WTC11 (cell line): ENCODE data around the gene FANCE. TPM values are rescaled to one million over a fixed set of nuclear protein-coding genes. Genes with fewer than 3 reads are reported as not detected.

Experiments
- ATAC-seq: fragments of 200-7000 bp; cut with Tn5 transposase; 2 replicates; pipeline ENCODE4 v1.10.0; 2021; ENCODE audit warnings: mild to moderate bottlenecking, moderate library complexity
- CTCF ChIA-PET: fragments of 300-600 bp; sonication (Branson Sonifier 250); formaldehyde crosslinking; loops from one replicate; lab custom pipeline; 2021; ENCODE audit warnings: antibody characterized with exemption; lab: Charles Lee
- POLR2A ChIA-PET: fragments of 350-600 bp; sonication (Branson Sonifier 250); formaldehyde crosslinking; loops from one replicate; lab custom pipeline; 2021; ENCODE audit warnings: antibody characterized with exemption; lab: Charles Lee
- DNase-seq: peaks from one replicate; pipeline ENCODE4 v3.0.0; 2021; ENCODE audit warnings: low spot score
- H3K27ac Mint-ChIP-seq: 2 replicates; pipeline ENCODE4 v1.8.0; 2021; ENCODE audit warnings: mixed read lengths
- H3K27me3 Mint-ChIP-seq: 2 replicates; pipeline ENCODE4 v1.8.0; 2021; ENCODE audit warnings: low read depth, mild to moderate bottlenecking, moderate library complexity, mixed read lengths
- H3K36me3 Mint-ChIP-seq: 2 replicates; pipeline ENCODE4 v1.8.0; 2021; ENCODE audit warnings: mixed read lengths
- H3K4me1 Mint-ChIP-seq: 2 replicates; pipeline ENCODE4 v1.8.0; 2022; ENCODE audit warnings: mixed read lengths
- H3K4me3 Mint-ChIP-seq: 2 replicates; pipeline ENCODE4 v1.8.0; 2021; ENCODE audit warnings: mild to moderate bottlenecking, moderate library complexity, mixed read lengths
- H3K9me3 Mint-ChIP-seq: 2 replicates; pipeline ENCODE4 v1.8.0; 2021; ENCODE audit warnings: mixed read lengths
- EMX1 ChIP-seq: fragments of 250-450 bp; sonication (Bioruptor Pico); IDR thresholded peaks from 2 replicates; pipeline ENCODE4 v1.8.0; 2021; ENCODE audit warnings: mild to moderate bottlenecking
- ESRRA ChIP-seq: sonication (generic); formaldehyde crosslinking; IDR thresholded peaks from 2 replicates; pipeline ENCODE4 v1.8.1; 2022; ENCODE audit warnings: mild to moderate bottlenecking, missing genetic modification reagents, borderline replicate concordance
- FOXJ3 ChIP-seq: sonication (generic); formaldehyde crosslinking; IDR thresholded peaks from 2 replicates; pipeline ENCODE4 v1.9.0; 2021; ENCODE audit warnings: missing genetic modification reagents, mild to moderate bottlenecking, borderline replicate concordance
- IRF2 ChIP-seq: sonication (generic); formaldehyde crosslinking; IDR thresholded peaks from 2 replicates; pipeline ENCODE4 v1.8.0; 2022; ENCODE audit warnings: low read depth, missing genetic modification reagents, borderline replicate concordance
- MXD4 ChIP-seq: fragments of 250-450 bp; sonication (Bioruptor Pico); IDR thresholded peaks from 2 replicates; pipeline ENCODE4 v1.8.0; 2021; ENCODE audit warnings: mild to moderate bottlenecking, moderate library complexity, borderline replicate concordance
- PRRX2 ChIP-seq: fragments of 250-450 bp; sonication (Bioruptor Pico); IDR thresholded peaks from 2 replicates; pipeline ENCODE4 v1.8.0; 2021; ENCODE audit warnings: mild to moderate bottlenecking
- SMAD4 ChIP-seq: sonication (generic); formaldehyde crosslinking; IDR thresholded peaks from 2 replicates; pipeline ENCODE4 v1.8.0; 2022; ENCODE audit warnings: mild to moderate bottlenecking, missing genetic modification reagents
- SP1 ChIP-seq: sonication (generic); formaldehyde crosslinking; conservative IDR thresholded peaks from 2 replicates; pipeline ENCODE4 v1.8.1; 2022; ENCODE audit warnings: missing genetic modification reagents
- ZNF138 ChIP-seq: sonication (generic); formaldehyde crosslinking; conservative IDR thresholded peaks from 2 replicates; pipeline ENCODE4 v1.8.1; 2022; ENCODE audit warnings: mild to moderate bottlenecking, moderate library complexity, missing genetic modification reagents
- total RNA-seq: library from RNA; stranded (reverse); gene quantifications from 3 replicates; pipeline ENCODE4 v1.2.3, GENCODE V29; 2021
- TF ChIP-seq, protein P1 (sequence below): sonication (generic); formaldehyde crosslinking; IDR thresholded peaks from 2 replicates; pipeline ENCODE4 v1.8.1; 2023; ENCODE audit warnings: mild to moderate bottlenecking, missing genetic modification reagents
- TF ChIP-seq, protein P2 (sequence below): sonication (generic); formaldehyde crosslinking; IDR thresholded peaks from 2 replicates; pipeline ENCODE4 v1.8.0; 2022; ENCODE audit warnings: mild to moderate bottlenecking, missing genetic modification reagents
- TF ChIP-seq, protein P3 (sequence below): sonication (generic); formaldehyde crosslinking; IDR thresholded peaks from 2 replicates; pipeline ENCODE4 v1.8.1; 2022; ENCODE audit warnings: low read depth, mild to moderate bottlenecking, moderate library complexity, missing genetic modification reagents, borderline replicate concordance
- TF ChIP-seq, protein P4 (sequence below): sonication (generic); formaldehyde crosslinking; IDR thresholded peaks from 2 replicates; pipeline ENCODE4 v1.8.1; 2023; ENCODE audit warnings: mild to moderate bottlenecking, missing genetic modification reagents, borderline replicate concordance
- TF ChIP-seq, protein P5 (sequence below): sonication (generic); formaldehyde crosslinking; IDR thresholded peaks from 2 replicates; pipeline ENCODE4 v1.8.1; 2023; ENCODE audit warnings: mild to moderate bottlenecking, missing genetic modification reagents
- TF ChIP-seq, protein P6 (sequence below): sonication (generic); formaldehyde crosslinking; IDR thresholded peaks from 2 replicates; pipeline ENCODE4 v1.8.0; 2022; ENCODE audit warnings: missing genetic modification reagents

Gene FANCE
- total RNA-seq, 1 experiment from 2014 or later, result 22.3 TPM

DNA sequence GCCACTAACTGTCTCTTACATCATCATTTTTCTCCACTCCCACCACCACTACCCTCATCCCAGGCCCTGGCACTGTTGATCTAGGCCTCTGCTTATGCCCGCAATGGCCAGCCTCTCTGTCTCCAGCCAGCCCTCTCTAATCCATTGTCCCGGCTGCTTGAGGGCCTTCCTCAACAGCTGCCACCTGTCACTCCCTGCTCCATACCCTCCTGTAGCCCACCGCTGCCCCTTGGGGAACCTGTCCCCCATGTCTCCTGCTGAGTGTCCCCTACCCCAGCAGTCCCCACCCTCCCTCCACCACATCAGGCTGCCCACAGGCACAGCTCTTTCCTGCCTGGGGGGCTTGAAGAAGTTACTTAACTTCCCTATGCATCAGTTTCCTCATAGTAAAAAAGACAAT, 31.4 kb downstream of the FANCE start:
- Mint-ChIP-seq H3K9me3 (no peaks in the 10 kb centered on the region), H3K4me1 (peaks cover 33% of the 10 kb centered on the region), H3K27me3 (no peaks in the 10 kb centered on the region), H3K4me3 (no peak overlapping the region), H3K27ac (peak overlapping the region; percentile 63; the same call in 1 of the 2 replicates), H3K36me3 (peaks cover 9% of the 10 kb centered on the region)
- CTCF ChIA-PET, result interaction anchor here (0.5 to 1.5 kb wide), 2 partner anchors 33 to 39 kb away, joined by 3 read pairs; no protein-coding TSS in a partner anchor
- TF ChIP-seq, protein P1, sequence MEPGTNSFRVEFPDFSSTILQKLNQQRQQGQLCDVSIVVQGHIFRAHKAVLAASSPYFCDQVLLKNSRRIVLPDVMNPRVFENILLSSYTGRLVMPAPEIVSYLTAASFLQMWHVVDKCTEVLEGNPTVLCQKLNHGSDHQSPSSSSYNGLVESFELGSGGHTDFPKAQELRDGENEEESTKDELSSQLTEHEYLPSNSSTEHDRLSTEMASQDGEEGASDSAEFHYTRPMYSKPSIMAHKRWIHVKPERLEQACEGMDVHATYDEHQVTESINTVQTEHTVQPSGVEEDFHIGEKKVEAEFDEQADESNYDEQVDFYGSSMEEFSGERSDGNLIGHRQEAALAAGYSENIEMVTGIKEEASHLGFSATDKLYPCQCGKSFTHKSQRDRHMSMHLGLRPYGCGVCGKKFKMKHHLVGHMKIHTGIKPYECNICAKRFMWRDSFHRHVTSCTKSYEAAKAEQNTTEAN (CRISPR knock-in tag), result no peak
- TF ChIP-seq MXD4 (CRISPR knock-in tag) (no peak), ZNF138 (CRISPR knock-in tag) (no peak), IRF2 (CRISPR knock-in tag) (no peak), ESRRA (CRISPR knock-in tag) (no peak), PRRX2 (CRISPR knock-in tag) (no peak), EMX1 (CRISPR knock-in tag) (no peak), FOXJ3 (no peak), SP1 (no peak), SMAD4 (CRISPR knock-in tag) (no peak)
- TF ChIP-seq, protein P2, sequence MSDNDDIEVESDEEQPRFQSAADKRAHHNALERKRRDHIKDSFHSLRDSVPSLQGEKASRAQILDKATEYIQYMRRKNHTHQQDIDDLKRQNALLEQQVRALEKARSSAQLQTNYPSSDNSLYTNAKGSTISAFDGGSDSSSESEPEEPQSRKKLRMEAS (CRISPR knock-in tag), result no peak
- TF ChIP-seq, protein P3, sequence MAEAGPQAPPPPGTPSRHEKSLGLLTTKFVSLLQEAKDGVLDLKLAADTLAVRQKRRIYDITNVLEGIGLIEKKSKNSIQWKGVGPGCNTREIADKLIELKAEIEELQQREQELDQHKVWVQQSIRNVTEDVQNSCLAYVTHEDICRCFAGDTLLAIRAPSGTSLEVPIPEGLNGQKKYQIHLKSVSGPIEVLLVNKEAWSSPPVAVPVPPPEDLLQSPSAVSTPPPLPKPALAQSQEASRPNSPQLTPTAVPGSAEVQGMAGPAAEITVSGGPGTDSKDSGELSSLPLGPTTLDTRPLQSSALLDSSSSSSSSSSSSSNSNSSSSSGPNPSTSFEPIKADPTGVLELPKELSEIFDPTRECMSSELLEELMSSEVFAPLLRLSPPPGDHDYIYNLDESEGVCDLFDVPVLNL (CRISPR knock-in tag), result no peak
- TF ChIP-seq, protein P4, sequence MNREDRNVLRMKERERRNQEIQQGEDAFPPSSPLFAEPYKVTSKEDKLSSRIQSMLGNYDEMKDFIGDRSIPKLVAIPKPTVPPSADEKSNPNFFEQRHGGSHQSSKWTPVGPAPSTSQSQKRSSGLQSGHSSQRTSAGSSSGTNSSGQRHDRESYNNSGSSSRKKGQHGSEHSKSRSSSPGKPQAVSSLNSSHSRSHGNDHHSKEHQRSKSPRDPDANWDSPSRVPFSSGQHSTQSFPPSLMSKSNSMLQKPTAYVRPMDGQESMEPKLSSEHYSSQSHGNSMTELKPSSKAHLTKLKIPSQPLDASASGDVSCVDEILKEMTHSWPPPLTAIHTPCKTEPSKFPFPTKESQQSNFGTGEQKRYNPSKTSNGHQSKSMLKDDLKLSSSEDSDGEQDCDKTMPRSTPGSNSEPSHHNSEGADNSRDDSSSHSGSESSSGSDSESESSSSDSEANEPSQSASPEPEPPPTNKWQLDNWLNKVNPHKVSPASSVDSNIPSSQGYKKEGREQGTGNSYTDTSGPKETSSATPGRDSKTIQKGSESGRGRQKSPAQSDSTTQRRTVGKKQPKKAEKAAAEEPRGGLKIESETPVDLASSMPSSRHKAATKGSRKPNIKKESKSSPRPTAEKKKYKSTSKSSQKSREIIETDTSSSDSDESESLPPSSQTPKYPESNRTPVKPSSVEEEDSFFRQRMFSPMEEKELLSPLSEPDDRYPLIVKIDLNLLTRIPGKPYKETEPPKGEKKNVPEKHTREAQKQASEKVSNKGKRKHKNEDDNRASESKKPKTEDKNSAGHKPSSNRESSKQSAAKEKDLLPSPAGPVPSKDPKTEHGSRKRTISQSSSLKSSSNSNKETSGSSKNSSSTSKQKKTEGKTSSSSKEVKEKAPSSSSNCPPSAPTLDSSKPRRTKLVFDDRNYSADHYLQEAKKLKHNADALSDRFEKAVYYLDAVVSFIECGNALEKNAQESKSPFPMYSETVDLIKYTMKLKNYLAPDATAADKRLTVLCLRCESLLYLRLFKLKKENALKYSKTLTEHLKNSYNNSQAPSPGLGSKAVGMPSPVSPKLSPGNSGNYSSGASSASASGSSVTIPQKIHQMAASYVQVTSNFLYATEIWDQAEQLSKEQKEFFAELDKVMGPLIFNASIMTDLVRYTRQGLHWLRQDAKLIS (CRISPR knock-in tag), result no peak
- TF ChIP-seq, protein P5, sequence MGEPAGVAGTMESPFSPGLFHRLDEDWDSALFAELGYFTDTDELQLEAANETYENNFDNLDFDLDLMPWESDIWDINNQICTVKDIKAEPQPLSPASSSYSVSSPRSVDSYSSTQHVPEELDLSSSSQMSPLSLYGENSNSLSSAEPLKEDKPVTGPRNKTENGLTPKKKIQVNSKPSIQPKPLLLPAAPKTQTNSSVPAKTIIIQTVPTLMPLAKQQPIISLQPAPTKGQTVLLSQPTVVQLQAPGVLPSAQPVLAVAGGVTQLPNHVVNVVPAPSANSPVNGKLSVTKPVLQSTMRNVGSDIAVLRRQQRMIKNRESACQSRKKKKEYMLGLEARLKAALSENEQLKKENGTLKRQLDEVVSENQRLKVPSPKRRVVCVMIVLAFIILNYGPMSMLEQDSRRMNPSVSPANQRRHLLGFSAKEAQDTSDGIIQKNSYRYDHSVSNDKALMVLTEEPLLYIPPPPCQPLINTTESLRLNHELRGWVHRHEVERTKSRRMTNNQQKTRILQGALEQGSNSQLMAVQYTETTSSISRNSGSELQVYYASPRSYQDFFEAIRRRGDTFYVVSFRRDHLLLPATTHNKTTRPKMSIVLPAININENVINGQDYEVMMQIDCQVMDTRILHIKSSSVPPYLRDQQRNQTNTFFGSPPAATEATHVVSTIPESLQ (CRISPR knock-in tag), result no peak
- TF ChIP-seq, protein P6, sequence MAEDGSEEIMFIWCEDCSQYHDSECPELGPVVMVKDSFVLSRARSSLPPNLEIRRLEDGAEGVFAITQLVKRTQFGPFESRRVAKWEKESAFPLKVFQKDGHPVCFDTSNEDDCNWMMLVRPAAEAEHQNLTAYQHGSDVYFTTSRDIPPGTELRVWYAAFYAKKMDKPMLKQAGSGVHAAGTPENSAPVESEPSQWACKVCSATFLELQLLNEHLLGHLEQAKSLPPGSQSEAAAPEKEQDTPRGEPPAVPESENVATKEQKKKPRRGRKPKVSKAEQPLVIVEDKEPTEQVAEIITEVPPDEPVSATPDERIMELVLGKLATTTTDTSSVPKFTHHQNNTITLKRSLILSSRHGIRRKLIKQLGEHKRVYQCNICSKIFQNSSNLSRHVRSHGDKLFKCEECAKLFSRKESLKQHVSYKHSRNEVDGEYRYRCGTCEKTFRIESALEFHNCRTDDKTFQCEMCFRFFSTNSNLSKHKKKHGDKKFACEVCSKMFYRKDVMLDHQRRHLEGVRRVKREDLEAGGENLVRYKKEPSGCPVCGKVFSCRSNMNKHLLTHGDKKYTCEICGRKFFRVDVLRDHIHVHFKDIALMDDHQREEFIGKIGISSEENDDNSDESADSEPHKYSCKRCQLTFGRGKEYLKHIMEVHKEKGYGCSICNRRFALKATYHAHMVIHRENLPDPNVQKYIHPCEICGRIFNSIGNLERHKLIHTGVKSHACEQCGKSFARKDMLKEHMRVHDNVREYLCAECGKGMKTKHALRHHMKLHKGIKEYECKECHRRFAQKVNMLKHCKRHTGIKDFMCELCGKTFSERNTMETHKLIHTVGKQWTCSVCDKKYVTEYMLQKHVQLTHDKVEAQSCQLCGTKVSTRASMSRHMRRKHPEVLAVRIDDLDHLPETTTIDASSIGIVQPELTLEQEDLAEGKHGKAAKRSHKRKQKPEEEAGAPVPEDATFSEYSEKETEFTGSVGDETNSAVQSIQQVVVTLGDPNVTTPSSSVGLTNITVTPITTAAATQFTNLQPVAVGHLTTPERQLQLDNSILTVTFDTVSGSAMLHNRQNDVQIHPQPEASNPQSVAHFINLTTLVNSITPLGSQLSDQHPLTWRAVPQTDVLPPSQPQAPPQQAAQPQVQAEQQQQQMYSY (CRISPR knock-in tag), result no peak
- ATAC-seq, result no peak
- no peak for DNase-seq
- POLR2A ChIA-PET, result interaction anchor here (5.6 kb wide), 1 partner anchor 10 kb away, joined by 54 read pairs; no protein-coding TSS in a partner anchor
